Stimulated activated CD8-positive, alpha-beta memory T cell treated with anti-CD3 and anti-CD28 coated beads, Interleukin-4, amount 100 ng/mL, for 48 hours (primary cell): ENCODE results near the gene DUSP5.
"Not testable (repeated sequence)": the region's sequence is repeated elsewhere in the genome, so short reads cannot be mapped to it uniquely, and the experiment has no call there.

Experiments used
- DNase-seq: peaks from one replicate; pipeline ENCODE4 v3.0.0-alpha.2; 2020

Gene DUSP5

GRCh38 chr10:110523736-110524135 is 26.0 kb downstream of the DUSP5 start:
- DNase-seq, result no peak

DNA sequence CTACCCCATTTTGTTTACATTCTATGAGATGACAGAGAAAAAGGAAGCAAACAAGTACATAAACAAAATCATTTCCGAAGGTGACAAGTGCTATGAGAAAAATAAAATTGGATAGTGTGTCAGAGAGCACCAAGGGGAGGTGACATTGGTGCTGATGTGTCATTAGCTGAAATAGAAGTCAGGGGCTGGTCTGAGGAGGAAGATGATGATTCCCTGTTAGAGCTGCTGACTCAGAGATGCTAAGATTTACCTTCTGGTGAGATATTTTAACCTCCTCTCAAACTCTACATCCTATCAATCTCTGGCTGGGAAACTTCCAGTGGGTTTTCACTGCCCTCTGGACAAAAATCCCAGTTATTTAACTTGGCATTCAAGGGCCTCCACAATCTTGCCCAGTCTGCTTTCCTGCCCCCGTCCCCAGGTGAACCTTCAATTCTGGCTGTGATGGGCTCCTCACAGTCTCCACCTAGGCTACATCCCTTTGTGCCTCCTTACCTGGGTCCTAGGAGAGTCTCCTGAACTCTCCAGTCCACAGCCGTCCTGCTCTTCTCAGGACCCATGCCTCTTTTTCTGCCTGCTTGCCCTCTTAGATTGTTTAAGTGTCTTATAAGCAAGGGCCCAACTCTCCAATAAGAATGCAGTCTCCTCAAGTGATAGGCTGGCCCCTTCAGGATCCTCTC is 26.6 kb downstream of the DUSP5 start:
- DNase-seq, result no peak

- DNase-seq, result no peak
Measured at GRCh38 chr10:110524859-110525232, 27.1 kb downstream of the DUSP5 start.

DNA sequence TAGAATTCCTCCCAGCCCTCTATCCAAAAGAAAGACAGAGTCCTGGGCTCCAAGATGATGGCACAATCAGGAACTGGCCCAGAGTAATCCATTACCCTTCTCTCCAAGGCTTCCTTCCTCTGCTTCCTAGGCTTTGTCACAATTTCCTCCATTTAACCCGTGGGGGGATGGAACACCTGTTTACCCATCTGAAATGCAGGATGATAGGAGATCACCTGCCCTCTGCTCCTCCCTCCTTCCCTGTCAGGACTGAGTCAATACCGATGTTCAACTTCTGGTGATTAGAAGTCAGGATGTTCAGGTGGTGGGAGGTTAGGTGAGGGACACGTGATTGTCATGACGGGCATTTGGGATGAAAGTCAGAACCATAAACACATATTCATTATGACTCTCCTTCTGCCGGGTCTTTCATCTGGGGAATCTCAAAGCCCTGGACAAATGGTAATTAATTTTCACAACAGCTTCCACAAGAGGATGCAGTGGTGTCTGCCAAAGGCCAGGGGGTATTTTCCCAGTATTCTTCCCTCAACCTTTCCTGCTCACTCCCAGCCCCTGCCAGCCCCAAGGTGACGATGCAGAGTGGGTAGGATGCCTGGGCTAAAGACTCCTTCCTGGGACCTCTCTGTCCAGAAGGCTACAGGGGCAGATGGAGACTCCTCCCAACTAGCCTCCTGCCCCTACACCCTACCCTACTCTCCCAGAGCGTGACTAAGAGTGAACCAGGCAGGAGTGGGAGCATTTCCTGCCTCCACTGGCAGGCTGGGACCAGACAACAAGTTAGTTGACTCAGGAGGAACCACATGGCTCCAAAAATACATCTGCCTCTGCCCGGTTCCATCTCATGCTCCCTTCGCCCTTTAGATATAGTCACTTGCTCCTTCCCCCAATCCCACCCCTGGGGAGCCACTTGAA is 27.9 kb downstream of the DUSP5 start:
- no peak for DNase-seq

DNA sequence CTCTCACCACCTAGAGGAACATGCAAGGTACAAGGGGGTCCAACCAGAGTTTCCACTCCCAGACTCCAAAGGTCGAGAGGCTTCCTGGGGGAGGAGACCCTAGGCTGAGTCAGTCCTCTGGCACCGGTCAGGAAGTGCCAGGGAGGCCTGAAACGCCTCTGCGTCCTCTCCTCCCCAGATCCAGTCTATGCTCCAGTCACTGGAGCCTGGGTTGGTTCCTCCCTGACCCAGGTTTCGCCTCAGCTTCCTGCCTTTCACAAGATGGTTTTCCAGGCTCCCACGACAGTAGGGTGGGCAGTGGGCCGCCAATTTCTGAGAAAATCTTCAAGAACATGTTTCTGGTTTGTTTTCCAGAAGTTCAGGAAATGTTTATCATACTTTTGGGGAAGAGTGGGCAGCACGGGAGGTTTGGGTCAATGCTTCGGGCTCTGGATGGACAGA is 30.0 kb downstream of the DUSP5 start:
- DNase-seq, result no peak

GRCh38 chr10:110528224-110528996 is 30.7 kb downstream of the DUSP5 start:
- DNase-seq, result no peak

DNA sequence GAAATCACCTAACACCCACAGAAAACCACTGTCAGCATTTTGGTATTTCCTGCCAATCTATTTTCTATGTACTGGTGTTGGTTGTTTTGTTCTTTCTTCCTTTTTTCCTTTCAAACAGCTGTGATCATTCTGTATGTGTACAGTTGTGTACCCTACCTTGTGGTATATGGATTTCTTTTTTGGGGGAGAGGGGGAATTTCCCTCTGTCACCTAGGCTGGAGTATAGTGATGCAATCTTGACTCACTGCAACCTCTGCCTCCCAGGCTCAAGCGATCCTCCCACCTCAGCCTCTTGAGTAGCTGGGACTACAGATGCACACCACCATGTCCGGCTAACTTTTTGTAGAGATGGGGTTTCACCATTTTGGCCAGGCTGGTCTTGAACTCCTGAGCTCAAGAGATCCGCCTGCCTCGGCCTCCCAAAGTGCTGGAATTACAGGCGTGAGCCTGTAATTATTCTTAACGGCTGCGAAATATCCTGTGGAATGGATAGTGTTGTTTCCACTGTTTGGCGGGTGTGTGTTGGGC is 31.4 kb downstream of the DUSP5 start:
- peak; percentile 47 for DNase-seq

DNA sequence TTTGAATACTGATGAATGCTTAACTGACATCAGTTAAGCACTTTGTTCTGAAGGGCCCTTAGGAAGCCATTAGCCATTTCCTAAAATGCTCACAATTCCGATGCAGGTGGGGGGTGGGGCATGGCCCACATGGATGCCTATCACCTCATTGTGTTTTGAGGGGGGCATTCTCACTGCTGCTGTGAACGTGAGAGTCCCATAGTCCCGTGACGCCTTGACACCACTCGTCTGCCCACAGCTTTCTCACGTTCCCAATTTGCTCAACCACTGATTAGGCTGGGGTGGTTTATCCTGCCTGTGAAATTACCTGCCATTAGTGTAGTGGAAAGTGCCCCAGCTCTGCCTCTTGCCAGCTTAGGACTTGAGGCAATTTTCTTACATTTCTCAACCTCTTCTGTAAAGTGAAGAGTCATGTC is 31.9 kb downstream of the DUSP5 start:
- DNase-seq, result peak; percentile 55

GRCh38 chr10:110530131-110530831 is 32.6 kb downstream of the DUSP5 start:
- no peak for DNase-seq

DNA sequence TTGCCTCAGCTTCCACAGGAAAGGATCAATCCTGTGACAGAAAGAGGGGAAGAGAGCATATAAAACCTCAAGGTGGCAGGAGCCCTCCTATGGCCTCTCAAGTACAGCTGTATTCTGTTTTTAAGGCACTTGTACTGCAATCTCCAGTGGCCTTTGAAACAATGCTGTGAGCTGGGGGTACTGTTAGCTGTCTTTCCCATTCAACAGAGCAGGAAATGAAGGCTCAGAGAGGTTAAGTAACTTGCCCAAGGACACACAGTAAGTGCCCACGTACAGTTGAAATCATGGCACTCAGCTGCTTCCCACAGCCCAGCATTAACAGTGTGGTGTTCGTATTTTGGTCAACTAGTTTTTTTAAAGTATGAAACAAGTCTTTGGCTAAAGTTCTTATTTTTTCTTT is 34.0 kb downstream of the DUSP5 start:
- DNase-seq, result no peak

- DNase-seq, result not testable (repeated sequence)
Measured at GRCh38 chr10:110532628-110533027, 34.9 kb downstream of the DUSP5 start.

- no peak for DNase-seq
Measured at GRCh38 chr10:110533149-110533548, 35.4 kb downstream of the DUSP5 start.

DNA sequence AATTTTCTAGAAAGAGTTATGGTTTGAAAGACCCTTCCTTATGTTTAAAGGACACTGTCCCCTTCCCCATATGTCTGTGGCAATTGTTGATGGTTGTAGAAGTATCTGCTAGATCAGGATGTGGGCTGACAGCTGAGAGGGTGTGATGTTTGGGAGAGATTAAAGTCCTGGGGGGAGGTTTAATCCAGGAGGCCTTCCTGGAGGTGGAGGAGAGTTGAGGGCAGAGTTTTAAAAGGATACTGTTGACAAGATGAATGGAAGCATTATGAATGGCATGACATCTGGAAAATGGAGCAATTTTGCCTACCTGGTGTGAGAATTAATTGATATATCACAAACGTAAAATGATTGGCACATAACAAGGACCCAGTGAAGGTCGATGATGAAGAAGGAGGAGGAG is 36.9 kb downstream of the DUSP5 start:
- no peak for DNase-seq

- peak; percentile 83 for DNase-seq
Measured at GRCh38 chr10:110535958-110536891, 38.5 kb downstream of the DUSP5 start.

DNA sequence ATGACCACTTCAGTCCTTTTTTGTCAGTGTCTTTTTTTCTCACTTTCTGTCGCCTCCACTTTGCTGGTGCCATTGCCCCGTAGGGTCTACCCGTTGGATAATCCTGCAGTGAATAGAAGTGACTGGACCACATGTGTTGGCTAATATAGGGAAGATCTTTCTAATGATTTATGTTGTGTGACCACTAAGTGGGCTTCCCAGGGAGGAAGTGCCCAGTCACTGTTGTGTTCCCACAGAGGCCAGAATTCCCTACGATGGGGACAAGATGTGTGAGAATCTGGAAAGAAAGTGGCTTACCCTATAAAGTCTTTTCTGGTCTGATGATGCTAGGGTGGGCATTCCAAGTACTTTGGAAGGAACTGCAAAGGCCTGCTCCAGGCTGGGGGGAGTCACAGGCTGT is 41.4 kb downstream of the DUSP5 start:
- DNase-seq, result no peak

- no peak for DNase-seq
Measured at GRCh38 chr10:110540031-110540430, 42.3 kb downstream of the DUSP5 start.

DNA sequence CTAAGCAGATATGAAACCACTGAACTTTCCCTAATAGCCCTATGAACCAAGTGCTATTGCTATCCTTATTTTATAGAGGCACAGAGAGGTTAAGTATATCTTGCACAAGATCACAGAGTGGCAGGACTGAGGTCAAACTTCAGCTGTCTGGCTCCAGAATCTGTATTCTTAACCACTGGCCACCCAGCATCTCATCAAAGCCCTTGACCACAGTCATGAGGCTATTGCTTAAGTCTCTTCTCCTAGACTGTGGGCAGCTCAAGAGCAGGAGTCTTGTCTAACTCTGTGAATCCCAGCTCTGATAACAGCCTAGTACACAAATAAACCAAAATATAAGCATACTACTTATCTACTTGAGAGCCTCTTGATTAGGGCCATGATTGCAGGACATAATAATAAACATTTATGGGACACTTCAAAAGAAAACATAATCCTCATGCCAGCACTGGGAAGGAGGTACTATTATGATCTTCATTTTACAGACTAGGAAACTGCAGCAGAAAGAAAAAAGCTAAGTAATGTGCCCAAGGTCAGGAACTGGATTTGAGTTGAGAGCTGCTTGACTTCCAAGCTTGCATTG is 47.3 kb downstream of the DUSP5 start:
- DNase-seq, result no peak

GRCh38 chr10:110546077-110546476 is 48.4 kb downstream of the DUSP5 start:
- DNase-seq, result no peak

GRCh38 chr10:110546499-110547110 is 48.9 kb downstream of the DUSP5 start:
- DNase-seq, result no peak

- DNase-seq, result no peak
Measured at GRCh38 chr10:110547139-110547761, 49.5 kb downstream of the DUSP5 start.
